GM19438 (cell line): Measurements from ENCODE around the gene ITPR2.
A peak's percentile ranks its signal among the peaks of the same experiment; 100 is the strongest.

ENCODE experiments used
- ATAC-seq: cut with Tn5 transposase; IDR thresholded peaks from one replicate; pipeline ENCODE4 v1.9.1; 2021; ENCODE audit warnings: low read depth; ENCODE audit not compliant: unreplicated experiment

The ITPR2 gene

DNA sequence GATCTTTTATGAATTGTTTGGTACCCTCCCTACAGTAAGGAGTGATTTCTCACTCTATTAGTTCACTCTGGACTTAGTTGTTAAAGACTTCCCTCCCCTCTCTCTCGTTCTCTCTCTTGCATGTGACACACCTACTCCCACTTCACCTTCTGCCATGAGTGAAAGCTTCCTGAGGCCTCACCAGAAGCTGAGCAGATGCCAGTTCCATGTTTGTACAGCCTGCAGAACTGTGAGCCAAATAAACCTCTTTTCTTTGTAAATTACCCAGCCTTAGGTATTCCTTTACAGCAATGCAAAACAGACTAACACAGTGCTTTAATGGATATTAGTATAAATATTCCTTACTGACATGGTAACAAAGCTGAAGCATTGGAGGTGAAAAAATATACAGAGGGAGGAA is 450.0 kb downstream of the ITPR2 start:
- ATAC-seq: no peak

DNA sequence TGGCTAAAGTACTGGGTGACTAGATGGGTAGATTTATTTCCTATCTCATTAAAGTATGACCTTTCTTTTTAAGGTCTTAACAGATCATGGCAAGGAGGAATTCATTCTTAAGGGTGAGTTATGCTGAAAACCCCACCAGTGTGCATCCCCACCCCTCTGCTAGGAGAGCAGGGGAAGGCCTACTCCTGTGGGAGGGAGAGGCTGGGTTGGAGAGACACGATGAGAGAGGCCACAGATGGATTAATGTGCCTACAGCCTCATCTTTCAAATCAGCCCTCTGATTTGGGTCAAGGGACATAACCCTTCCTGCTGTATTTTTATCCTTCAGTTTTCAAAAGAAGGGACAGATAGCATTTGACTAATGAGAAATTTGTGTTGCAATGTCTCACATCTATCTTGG is 452.1 kb downstream of the ITPR2 start:
- no peak for ATAC-seq

- no peak for ATAC-seq
Measured at GRCh38 chr12:26379777-26380467, 453.1 kb downstream of the ITPR2 start.

GRCh38 chr12:26378711-26379110 is 454.3 kb downstream of the ITPR2 start:
- no peak for ATAC-seq

- ATAC-seq: no peak
Measured at GRCh38 chr12:26374934-26375680, 457.9 kb downstream of the ITPR2 start.

- ATAC-seq: no peak
Measured at GRCh38 chr12:26373606-26374495, 459.1 kb downstream of the ITPR2 start.

- ATAC-seq: no peak
Measured at GRCh38 chr12:26372866-26373265, 460.1 kb downstream of the ITPR2 start.

DNA sequence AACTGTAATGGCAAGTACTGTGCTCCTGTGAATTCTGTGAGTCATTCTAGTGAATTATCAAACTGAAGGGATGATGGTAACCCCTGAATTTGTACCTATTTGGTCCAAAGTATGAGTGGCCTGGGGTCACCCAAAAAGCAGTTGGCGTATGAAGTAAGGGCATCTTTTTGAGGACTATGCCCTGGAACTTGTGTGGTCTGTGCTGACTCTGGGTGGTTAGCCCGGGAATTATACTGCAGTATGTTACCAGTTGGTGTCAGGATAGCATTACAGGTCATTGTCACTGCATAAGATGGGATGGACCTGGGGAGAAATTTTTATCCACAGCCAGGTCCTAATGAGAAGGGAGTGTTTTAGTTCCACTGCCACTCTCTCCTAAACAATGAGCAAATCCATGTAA is 462.9 kb downstream of the ITPR2 start:
- ATAC-seq: no peak

- no peak for ATAC-seq
Measured at GRCh38 chr12:26369588-26369987, 463.4 kb downstream of the ITPR2 start.

DNA sequence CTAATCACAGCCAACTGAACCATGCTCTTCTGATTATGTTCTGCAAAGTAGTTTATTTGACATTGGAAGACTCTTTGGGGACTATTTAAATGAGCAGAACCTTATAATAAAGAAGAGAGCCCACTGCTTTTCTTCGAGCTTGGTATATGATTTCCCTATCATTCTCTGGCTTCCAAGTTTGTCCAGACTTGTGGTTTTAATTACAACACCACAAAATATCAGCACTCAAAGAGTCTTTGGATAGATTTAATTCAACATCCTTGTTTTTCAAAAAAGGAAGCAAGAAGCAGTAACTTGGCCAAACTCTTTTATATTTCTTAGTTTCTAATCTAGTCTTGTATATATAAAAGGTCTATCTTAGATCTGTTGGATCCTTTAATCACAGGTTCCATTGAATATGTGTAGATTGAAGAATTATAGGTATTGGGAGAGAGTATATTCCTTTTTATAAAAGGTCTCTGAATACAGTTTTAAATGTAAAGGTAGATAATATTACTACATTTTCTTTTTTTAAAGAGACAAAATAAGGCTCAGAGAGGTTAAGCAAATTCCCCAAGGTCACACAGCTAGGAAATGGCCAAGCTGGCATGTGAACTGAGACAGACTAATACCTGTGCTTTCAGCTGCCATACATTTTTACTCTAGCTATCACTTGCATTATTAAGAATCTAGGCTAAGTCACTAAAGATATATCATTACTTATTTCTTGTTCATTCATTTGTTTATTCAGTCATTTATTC is 464.8 kb downstream of the ITPR2 start:
- ATAC-seq: no peak

DNA sequence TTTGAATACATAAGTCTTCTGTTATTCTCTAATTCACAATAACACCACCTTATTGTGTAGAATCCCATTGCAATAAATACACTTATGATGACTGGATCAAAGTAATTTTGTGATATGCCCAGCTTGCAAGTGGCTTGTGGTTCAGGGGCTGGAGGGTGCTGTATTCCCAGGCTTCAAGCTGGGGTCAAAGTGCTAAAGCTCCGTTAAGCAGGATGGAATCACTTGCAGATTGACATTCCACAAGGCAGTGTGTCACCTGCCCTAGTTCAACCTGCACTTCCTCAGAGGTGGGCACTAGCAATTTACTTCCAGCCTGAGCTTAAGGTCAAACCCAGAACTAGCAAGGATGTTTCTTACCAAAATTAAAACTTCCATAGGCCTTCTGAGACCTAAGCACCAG is 471.0 kb downstream of the ITPR2 start:
- ATAC-seq: no peak

GRCh38 chr12:26360062-26360461 is 472.9 kb downstream of the ITPR2 start:
- ATAC-seq: no peak

GRCh38 chr12:26359576-26359975 is 473.4 kb downstream of the ITPR2 start:
- ATAC-seq: no peak

DNA sequence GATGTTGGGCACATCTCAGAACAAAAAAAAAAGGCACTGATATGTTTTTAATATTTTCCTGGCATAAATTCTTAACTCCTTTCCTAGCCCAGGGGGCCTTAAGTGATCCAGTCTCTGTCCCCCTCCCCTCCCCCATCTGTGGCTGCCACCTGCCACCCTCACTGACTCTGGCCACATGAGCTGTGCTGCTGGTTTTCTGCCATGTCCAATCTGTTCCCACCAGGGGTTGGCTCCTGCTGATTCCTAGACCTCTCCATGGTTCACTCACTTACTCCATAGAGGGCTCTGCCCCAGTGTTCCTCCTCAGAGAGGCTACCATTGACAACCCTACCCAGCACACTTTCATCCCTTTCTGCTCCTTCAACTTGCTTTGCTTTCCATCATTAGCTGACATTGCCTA is 474.3 kb downstream of the ITPR2 start:
- no peak for ATAC-seq

DNA sequence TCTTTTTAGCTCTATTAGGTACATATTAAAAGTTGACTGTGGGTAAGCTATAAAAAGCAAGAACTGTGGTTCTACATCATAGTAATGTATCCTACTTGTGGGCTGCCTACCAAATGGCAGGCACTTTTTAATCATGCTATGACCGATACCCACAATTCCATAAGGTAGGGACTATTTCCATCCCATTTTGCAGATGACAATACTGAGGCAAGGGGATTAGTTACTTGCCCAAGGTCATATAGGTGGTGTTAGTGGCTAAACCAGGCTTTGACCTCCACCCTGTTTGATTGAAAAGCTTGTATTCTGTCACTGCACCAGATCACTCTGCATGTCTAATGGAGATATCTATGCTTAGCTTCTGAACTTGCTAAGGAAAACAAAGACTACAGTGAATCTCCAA is 485.7 kb downstream of the ITPR2 start:
- no peak for ATAC-seq

DNA sequence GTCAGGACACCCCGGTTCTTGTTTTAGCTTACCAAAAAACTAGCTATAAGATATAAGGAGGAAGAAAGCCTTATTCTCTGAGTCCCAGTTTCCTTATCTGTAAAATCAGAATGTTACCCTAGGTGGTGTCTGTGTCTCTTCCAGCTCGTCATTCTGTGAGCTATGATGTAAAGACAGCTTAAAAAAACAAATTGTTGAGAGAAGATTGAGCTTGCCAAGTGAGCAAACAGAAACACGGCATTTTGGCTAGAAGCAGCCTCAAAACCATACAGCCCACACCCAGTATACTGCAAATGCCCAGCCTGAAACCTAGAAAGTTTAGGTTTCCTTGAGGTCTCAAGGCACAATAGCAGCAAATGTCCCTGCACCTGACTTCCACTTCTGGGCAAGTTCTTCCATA is 486.3 kb downstream of the ITPR2 start:
- ATAC-seq: no peak

DNA sequence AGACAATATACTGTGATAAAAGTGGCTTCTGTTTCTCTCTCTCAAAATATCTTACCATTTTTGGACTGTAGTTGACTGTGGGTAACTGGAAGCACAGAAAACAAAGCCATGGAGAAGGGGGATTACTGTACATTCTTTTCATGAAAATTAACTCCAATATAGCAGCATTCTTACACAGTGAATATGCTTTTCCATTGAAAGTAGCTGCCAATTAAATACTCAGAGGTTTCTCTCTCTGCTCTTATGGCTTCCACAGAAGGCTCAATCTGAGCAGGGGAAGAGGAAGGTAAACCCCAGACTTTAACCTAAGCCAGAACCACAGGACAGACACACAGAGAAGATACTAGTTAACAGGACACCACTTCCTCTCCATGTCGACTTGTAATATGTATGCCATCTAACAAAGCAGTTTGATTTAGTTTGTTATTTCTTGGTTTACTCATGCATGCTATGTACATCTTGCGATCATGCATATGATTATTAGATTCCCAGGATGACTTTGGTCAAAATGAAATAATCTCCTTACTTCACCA is 487.5 kb downstream of the ITPR2 start:
- no peak for ATAC-seq

GRCh38 chr12:26341491-26341890 is 491.5 kb downstream of the ITPR2 start:
- no peak for ATAC-seq

GRCh38 chr12:26340649-26341048 is 492.3 kb downstream of the ITPR2 start:
- ATAC-seq: peak; percentile 54

GRCh38 chr12:26339976-26340375 is 493.0 kb downstream of the ITPR2 start:
- ATAC-seq: no peak
